ENCODE measurements around the gene TMEM225B.
A peak's percentile ranks its signal among the peaks of the same experiment; 100 is the strongest.
"Not testable (repeated sequence)": the region's sequence is repeated elsewhere in the genome, so short reads cannot be mapped to it uniquely, and the experiment has no call there.

TMEM225B gene

GRCh38 chr7:99624484-99624883, 26.4 kb downstream of the TMEM225B start:
- no peak for DNase-seq

- DNase-seq: no peak
Observed at GRCh38 chr7:99625321-99625720, 27.3 kb downstream of the TMEM225B start.

- DNase-seq: no peak
Observed at GRCh38 chr7:99625961-99626360, 27.9 kb downstream of the TMEM225B start.

GRCh38 chr7:99626661-99627060, 28.6 kb downstream of the TMEM225B start:
- no peak for DNase-seq

GRCh38 chr7:99627513-99627912, 29.4 kb downstream of the TMEM225B start:
- no peak for DNase-seq

- no peak for DNase-seq
Observed at GRCh38 chr7:99628471-99629465, 30.7 kb downstream of the TMEM225B start.

GRCh38 chr7:99629643-99630042, 31.6 kb downstream of the TMEM225B start:
- no peak for DNase-seq

- DNase-seq: peak; percentile 72
Observed at GRCh38 chr7:99631295-99632109, 33.4 kb downstream of the TMEM225B start.

- DNase-seq: not testable (repeated sequence)
Observed at GRCh38 chr7:99637414-99637813, 39.3 kb downstream of the TMEM225B start.

- no peak for DNase-seq
Observed at GRCh38 chr7:99638731-99639130, 40.7 kb downstream of the TMEM225B start.

GRCh38 chr7:99639267-99639666, 41.2 kb downstream of the TMEM225B start:
- no peak for DNase-seq

GRCh38 chr7:99642027-99642426, 44.0 kb downstream of the TMEM225B start:
- DNase-seq: no peak

- no peak for DNase-seq
Observed at GRCh38 chr7:99643464-99643863, 45.4 kb downstream of the TMEM225B start.

- no peak for DNase-seq
Observed at GRCh38 chr7:99644431-99644830, 46.4 kb downstream of the TMEM225B start.

- no peak for DNase-seq
Observed at GRCh38 chr7:99645590-99645989, 47.5 kb downstream of the TMEM225B start.

- DNase-seq: no peak
Observed at GRCh38 chr7:99648843-99649242, 50.8 kb downstream of the TMEM225B start.

GRCh38 chr7:99651290-99651689, 53.2 kb downstream of the TMEM225B start:
- DNase-seq: no peak

- DNase-seq: no peak
Observed at GRCh38 chr7:99652671-99653070, 54.6 kb downstream of the TMEM225B start.

- DNase-seq: not testable (repeated sequence)
Observed at GRCh38 chr7:99653269-99653668, 55.2 kb downstream of the TMEM225B start.

GRCh38 chr7:99653754-99654153, 55.7 kb downstream of the TMEM225B start:
- no peak for DNase-seq

GRCh38 chr7:99654626-99655025, 56.6 kb downstream of the TMEM225B start:
- DNase-seq: not testable (repeated sequence)

GRCh38 chr7:99657879-99658278, 59.8 kb downstream of the TMEM225B start:
- not testable (repeated sequence) for DNase-seq
